Measurements from ENCODE around the gene MYO7A. TPM values are rescaled to one million over a fixed set of nuclear protein-coding genes. Genes with fewer than 3 reads are reported as not detected.

The MYO7A gene
- total and polyA plus RNA-seq, 2 experiments from 2014 or later, result 1.8 to 5.4 TPM

- no peak overlapping the region for H3K4me3 Mint-ChIP-seq
- no peaks in the 10 kb centered on the region for H3K27me3 Mint-ChIP-seq (ENCODE audit: insufficient read depth, low read depth, poor library complexity)
- H3K36me3 ChIP-seq (ENCODE audit: insufficient read depth), result no peaks in the 10 kb centered on the region
- H3K4me3 ChIP-seq, result no peak overlapping the region
- no peak overlapping the region for H3K27ac ChIP-seq (ENCODE audit: low read depth)
- no peak overlapping the region for H3K4me2 ChIP-seq
- no peaks in the 10 kb centered on the region for H3K27me3 ChIP-seq (ENCODE audit: insufficient read depth)
- H3K27ac Mint-ChIP-seq, result no peak overlapping the region
- no peaks in the 10 kb centered on the region for H3F3A ChIP-seq (replicated peaks; ENCODE audit: low read depth)
- ATAC-seq (no peak), DNase-seq (ENCODE audit: low spot score) (no peak)
- no peaks in the 10 kb centered on the region for H3K79me2 ChIP-seq (replicated peaks; ENCODE audit: insufficient read depth)
- H4K20me1 ChIP-seq (replicated peaks; ENCODE audit: insufficient read depth), result no peaks in the 10 kb centered on the region
- H3K36me3 Mint-ChIP-seq (ENCODE audit: low read depth), result peaks cover 2% of the 10 kb centered on the region; the same call in 2 of the 3 replicates
- no peak for TF ChIP-seq ZNF462 (CRISPR knock-in tag; IDR thresholded peaks at IDR 0.05)
- no peak for TF ChIP-seq REST (IDR thresholded peaks at IDR 0.05; ENCODE audit: unreplicated experiment)
- TF ChIP-seq JUNB (IDR thresholded peaks at IDR 0.05; ENCODE audit: unreplicated experiment), result no peak
- TF ChIP-seq NANOG (IDR thresholded peaks at IDR 0.05; ENCODE audit: borderline replicate concordance), result no peak
- TF ChIP-seq POLR2AphosphoS5 (IDR thresholded peaks at IDR 0.05; ENCODE audit: low read depth), result no peak
- no peak for TF ChIP-seq CREB1 (CRISPR knock-in tag; IDR thresholded peaks at IDR 0.05; ENCODE audit: low read depth)
- TF ChIP-seq ZNF331 (CRISPR knock-in tag; IDR thresholded peaks at IDR 0.05; ENCODE audit: low read depth), result no peak
- TF ChIP-seq EZH2 (IDR thresholded peaks at IDR 0.05; ENCODE audit: low read depth, unreplicated experiment), result no peak
- no peak for TF ChIP-seq ETS1 (IDR thresholded peaks at IDR 0.05)
- no peak for TF ChIP-seq EZH2phosphoT487 (IDR thresholded peaks at IDR 0.05; ENCODE audit: unreplicated experiment)
- TF ChIP-seq ZNF114 (CRISPR knock-in tag; IDR thresholded peaks at IDR 0.05), result no peak
- no peak for TF ChIP-seq STAT1 (IDR thresholded peaks at IDR 0.05; ENCODE audit: unreplicated experiment)
- TF ChIP-seq CTCF (conservative IDR thresholded peaks at IDR 0.05; ENCODE audit: low read depth in 2 of 2), result no peak
- H3K4me1 Mint-ChIP-seq, result peaks cover 3% of the 10 kb centered on the region; the same call in 2 of the 3 replicates
- peaks cover 8% of the 10 kb centered on the region; the same call in 2 of the 3 replicates for H3K9me3 Mint-ChIP-seq
- H3K4me1 ChIP-seq (ENCODE audit: insufficient read depth), result no peaks in the 10 kb centered on the region; the same call in 1 of the 2 replicates
- no peaks in the 10 kb centered on the region for H3K9me2 ChIP-seq (ENCODE audit: insufficient read depth)
- H2AFZ ChIP-seq, result no peak overlapping the region
These were observed 134.8 kb downstream of the MYO7A start for GRCh38 chr11:77262803-77263202.
